Chondrocyte (in vitro differentiated cells): ENCODE measurements around the gene TIPARP. TPM values are rescaled to one million over a fixed set of nuclear protein-coding genes. Genes with fewer than 3 reads are reported as not detected.

Source experiments
- DNase-seq: peaks from one replicate; pipeline ENCODE4 v3.0.0; 2021; ENCODE audit warnings: mixed read lengths, low spot score
- H3K27ac Mint-ChIP-seq: one replicate; pipeline ENCODE4 v1.8.0; 2021; ENCODE audit warnings: mild to moderate bottlenecking, moderate library complexity, mixed read lengths; ENCODE audit not compliant: unreplicated experiment
- H3K27me3 Mint-ChIP-seq: 2 replicates; pipeline ENCODE4 v1.8.0; 2021; ENCODE audit warnings: low read depth, mixed read lengths
- H3K36me3 Mint-ChIP-seq: 2 replicates; pipeline ENCODE4 v1.8.0; 2021; ENCODE audit warnings: low read depth, mixed read lengths
- H3K4me1 Mint-ChIP-seq: 2 replicates; pipeline ENCODE4 v1.8.0; 2021; ENCODE audit warnings: low read depth, mild to moderate bottlenecking, mixed read lengths
- H3K4me3 Mint-ChIP-seq: one replicate; pipeline ENCODE4 v1.8.0; 2021; ENCODE audit warnings: mild to moderate bottlenecking, moderate library complexity, mixed read lengths; ENCODE audit not compliant: unreplicated experiment
- H3K9me3 Mint-ChIP-seq: 2 replicates; pipeline ENCODE4 v1.8.0; 2021; ENCODE audit warnings: low read depth, mixed read lengths
- CTCF ChIP-seq: fragments of 200-600 bp; sonication (generic); IDR thresholded peaks from 2 replicates; pipeline ENCODE4 v1.5.0; 2021; ENCODE audit warnings: antibody characterized with exemption, mild to moderate bottlenecking, moderate library complexity
- total RNA-seq: library from RNA; stranded (reverse); gene quantifications from 3 replicates; pipeline ENCODE4 v1.2.1, GENCODE V29; 2021

TIPARP gene
- total RNA-seq, 1 donor from 2014 or later: 65.3 TPM

GRCh38 chr3:156635034-156635433 lies 39.4 kb upstream of the TIPARP start:
- TF ChIP-seq CTCF: no peak
- no peak for DNase-seq
- Mint-ChIP-seq H3K27me3 (no peaks in the 10 kb centered on the region), H3K4me1 (peaks cover 10% of the 10 kb centered on the region), H3K4me3 (no peak overlapping the region), H3K27ac (no peak overlapping the region), H3K9me3 (no peaks in the 10 kb centered on the region), H3K36me3 (no peaks in the 10 kb centered on the region)

DNA sequence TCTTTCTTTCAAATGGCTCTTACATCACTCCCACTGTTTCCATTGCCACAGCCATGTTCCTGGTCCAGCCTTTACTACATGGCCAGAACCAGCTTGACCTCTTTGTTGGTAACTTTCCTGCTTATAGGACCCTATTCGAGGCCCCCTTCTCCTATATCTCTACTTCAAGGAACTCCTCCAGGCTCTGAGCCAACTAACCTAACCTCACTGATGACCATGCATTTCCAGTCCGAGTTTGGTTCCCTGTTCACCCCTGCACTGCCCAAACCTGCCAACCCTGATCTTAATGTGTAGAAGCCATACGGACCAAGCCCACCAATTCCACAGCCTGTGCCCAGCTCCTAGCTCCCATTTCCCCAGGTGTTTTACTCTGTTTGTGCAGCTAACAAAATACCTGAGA lies 38.4 kb upstream of the TIPARP start:
- Mint-ChIP-seq H3K4me1 (peaks cover 3% of the 10 kb centered on the region), H3K9me3 (no peaks in the 10 kb centered on the region), H3K27me3 (no peaks in the 10 kb centered on the region), H3K36me3 (no peaks in the 10 kb centered on the region), H3K4me3 (no peak overlapping the region), H3K27ac (no peak overlapping the region)
- DNase-seq: no peak
- TF ChIP-seq CTCF: no peak

DNA sequence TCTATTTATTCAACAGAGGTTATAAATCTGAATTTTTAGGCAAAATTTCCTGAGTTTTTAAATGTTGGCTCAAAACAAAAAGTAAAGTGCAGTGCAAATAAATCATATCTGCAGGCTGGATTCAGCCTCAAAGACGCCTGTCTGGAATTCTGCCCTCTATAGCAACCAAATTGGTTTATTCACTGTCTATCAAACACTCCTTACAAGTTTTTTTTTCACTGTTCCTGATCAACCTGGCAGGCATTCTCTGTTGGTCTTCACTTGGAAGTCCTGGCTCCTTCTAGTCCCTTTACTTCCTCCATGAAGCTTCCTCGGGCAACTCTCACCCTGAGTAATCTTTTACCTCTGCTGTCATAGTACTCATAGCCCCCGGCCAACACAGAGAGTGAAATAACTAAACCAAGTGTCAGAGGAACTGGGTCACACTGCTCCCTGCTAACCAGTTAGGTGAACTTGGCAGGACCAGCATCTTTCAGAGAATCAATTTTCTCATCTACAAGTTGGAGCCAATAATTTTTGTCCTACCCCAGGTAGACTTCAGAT lies 36.8 kb upstream of the TIPARP start:
- no peak overlapping the region for H3K27ac Mint-ChIP-seq
- H3K9me3 Mint-ChIP-seq: no peaks in the 10 kb centered on the region
- TF ChIP-seq CTCF: no peak

DNA sequence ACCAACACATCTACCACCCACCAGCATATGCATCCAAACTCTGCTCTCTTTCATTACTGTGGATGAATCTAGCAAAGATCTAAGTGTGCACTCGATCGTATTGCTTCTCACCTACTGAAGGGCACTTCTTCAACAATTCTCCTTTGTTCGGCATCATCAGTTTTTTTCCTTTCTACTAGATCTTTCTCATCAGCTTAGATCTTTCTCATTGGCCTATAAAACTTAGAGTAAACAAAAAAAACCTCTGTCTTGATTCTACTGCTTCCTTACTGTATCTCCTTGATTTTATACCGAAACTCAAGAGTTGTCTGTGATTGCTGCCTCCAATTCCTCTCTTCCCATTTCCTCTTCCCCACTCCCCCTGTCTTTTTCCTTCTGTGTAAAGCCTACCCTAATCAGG lies 36.1 kb upstream of the TIPARP start:
- Mint-ChIP-seq H3K9me3 (no peaks in the 10 kb centered on the region), H3K27ac (no peak overlapping the region), H3K27me3 (no peaks in the 10 kb centered on the region), H3K4me3 (no peak overlapping the region), H3K36me3 (no peaks in the 10 kb centered on the region), H3K4me1 (peaks cover 5% of the 10 kb centered on the region)
- TF ChIP-seq CTCF: no peak
- no peak for DNase-seq

More for the DNA sequence above, 36.8 kb upstream of the TIPARP start:
- Mint-ChIP-seq H3K27me3 (no peaks in the 10 kb centered on the region), H3K36me3 (no peaks in the 10 kb centered on the region), H3K4me1 (no peaks in the 10 kb centered on the region), H3K4me3 (no peak overlapping the region)
- DNase-seq: no peak

- TF ChIP-seq CTCF: no peak
- no peak overlapping the region for H3K27ac Mint-ChIP-seq
- no peaks in the 10 kb centered on the region for H3K27me3 Mint-ChIP-seq
- H3K4me3 Mint-ChIP-seq: no peak overlapping the region
- H3K36me3 Mint-ChIP-seq: no peaks in the 10 kb centered on the region
- peaks cover 16% of the 10 kb centered on the region for H3K4me1 Mint-ChIP-seq
- no peak for DNase-seq
- H3K9me3 Mint-ChIP-seq: no peaks in the 10 kb centered on the region
Observed at GRCh38 chr3:156639414-156640023, 34.9 kb upstream of the TIPARP start.
